Occipital lobe (tissue), 2 donors: ENCODE data around the gene SEC24B. TPM values are rescaled to one million over a fixed set of nuclear protein-coding genes. Genes with fewer than 3 reads are reported as not detected.
A peak's percentile ranks its signal among the peaks of the same experiment; 100 is the strongest.
"Not testable (repeated sequence)": the region's sequence is repeated elsewhere in the genome, so short reads cannot be mapped to it uniquely, and the experiment has no call there.

Experiments
- DNase-seq: peaks from one replicate; lab custom pipeline; 2025; lab: John Stamatoyannopoulos, UW
- total RNA-seq: library from RNA; depleted of rRNA; stranded (reverse); fragments of >200 nt; gene quantifications from one replicate; pipeline ENCODE4 v1.2.3, GENCODE V29; 2014

The SEC24B gene
- total RNA-seq, 1 donor from 2014 or later: 31.8 TPM

DNA sequence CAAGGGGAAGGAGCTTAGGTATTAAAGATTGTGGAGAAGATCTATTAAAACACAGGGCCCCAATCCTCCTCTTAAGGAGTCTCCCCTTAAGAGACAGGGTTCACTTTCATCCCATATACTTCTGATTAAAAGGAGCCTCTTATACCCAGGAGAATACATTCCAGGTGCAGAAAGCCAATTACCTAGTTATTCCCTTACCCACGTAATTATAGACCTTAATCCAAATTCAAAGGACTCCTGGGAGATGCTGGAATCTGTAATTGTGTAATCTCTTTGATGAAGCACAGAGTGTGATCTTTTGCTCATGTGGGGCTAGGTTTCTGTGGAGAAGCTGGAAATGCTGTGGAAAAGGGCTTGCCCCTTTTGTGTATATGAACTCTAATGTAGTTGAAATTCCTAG is 1.4 kb upstream of the SEC24B start:
- no peak for DNase-seq

DNA sequence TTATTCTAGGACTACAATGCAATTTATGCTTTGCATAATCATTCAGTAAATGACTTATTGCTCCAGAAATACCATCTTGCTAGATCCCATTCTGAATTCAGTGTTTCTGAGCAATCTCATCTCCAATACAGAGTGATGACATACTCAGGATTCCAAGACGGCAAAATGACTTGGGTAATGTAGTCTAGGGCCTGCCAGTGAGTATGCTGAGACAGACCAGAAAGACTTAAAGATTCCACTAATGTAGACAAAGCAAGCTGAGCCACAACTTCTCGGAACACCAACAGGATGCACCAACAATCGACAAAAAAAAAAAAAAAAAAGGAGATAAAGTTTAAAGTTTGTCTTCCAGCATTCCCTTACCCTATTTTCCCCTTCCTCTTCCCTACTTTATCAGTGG is 919 bp upstream of the SEC24B start:
- DNase-seq: no peak

DNA sequence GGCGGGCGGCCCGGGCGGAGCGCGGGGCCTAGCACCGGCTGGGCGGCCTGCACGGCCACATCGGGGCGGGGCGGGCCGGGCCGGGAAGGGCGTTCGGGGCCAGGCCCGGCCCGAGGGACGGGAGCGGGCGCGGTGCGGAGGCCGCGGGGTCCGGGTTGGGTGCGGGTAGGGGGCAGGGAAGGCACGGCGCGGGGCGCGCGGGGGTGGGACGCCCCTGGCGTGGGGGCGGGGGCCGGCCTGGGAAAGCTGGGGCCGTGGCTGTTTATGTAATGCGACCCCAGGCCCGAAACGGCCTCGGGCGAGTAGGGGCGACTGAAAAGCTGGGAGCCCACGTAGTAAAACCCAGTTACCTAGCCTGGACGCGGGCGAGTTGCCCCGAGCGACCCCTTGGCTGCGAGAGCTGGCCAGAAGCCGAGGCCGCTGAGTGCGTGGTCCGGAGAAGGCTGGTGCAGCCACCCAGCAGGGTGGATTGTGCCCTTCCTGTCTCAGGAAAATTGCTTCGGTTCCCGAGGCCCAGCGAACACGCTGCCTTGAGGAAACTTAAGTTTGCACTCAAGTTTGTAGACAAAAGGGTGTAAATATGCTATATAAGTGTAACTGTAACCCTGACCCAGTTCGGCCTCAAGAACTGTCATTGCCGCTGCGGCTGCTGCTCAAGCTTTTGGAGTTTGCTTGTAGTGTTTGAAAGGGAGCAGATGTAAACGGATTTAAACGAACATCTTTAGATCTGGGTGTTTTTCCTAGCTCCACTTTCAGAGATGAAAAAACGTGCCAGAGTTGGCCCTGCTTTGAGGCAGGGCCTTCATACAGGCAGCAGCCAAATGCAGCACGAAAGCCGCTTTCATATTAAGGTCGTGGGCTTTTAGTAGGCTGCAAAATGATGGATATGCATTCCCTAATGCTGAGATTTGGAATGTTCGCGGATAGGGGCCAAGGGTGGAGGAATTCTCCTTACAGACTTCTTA is 674 bp downstream of the SEC24B start:
- peak; percentile 5 for DNase-seq

DNA sequence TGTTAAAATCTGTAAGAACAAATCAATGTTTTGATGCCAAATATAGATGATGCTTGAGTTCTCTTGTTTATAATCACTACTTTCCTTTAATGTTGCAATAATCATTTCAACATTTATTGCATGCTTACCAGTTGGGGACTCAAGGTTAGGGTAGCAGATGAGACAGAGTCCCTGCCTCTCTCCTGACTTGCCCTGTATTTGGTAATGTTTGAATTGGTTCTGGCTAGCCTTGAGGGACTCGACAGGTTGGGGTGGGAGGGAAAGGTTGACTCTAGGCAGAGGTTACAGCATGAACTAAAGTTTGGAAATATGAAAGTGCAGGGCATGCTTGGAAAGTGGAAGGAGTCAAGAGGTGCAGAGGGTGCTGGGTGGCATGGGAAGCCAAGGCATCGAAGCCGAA is 2.0 kb downstream of the SEC24B start:
- DNase-seq: no peak

DNA sequence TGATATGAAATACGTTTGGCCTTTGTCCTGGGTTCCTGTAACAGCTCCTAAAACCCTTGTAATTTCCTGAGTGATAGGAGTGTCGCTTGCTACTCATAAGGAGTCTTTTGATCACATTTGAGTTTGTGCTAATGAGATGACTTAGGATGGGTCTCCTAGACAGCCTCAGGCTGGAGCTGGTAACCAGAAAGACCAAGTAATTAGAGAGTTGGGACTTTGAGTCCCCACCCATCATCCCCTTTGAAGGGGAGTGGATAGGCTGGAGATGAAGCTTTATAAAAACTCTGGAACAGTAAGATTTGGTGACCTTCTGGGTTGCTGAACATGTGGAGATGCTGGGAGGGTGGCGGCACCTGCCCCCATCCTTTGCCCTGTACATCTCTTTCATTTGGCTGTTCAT is 2.9 kb downstream of the SEC24B start:
- no peak for DNase-seq

DNA sequence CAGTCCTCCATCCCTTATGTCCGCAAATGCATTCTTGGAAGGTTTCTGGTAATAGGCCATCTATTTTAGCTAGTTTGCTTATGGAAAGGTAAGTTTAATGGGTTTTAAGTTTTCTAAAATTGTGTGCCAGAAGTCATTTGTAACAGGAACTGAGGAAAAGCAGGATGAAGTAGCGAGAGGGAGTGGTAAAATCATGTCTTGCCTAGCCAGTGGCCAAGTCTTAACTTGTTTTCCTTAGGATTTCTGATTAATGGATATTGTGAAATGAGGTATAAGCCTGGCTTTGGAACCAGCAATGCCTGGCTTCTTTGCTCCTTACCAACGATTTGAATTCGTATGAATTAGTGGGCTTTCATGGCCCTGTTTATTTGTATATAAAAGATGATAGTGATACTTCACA is 7.3 kb downstream of the SEC24B start:
- DNase-seq: no peak

DNA sequence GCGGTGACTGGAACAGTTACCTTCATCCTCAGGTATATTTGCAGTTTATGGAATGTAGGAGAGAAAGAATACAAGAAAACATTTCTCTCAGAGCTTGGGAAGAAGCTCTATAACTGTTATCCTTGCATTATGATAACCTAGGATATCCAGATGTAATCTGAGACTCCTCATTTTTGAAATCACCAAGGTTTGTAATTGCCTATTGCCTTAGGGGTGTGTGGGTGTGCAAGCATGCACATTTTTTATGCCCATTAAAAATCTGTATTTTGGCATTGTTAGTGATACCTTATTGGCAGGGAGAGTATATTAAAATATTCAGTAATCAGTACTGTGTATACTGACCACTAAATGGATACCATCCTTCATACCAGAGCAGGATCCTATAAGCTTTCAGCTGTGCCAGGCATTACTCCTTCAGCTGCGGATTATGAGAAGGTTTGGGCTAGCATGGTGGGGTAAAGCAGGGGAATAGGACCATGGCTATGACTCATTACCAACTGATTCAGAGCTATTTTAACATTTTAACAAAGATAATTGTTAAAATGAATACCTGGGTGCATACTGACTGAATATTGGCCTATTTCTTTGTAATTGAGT is 8.3 kb downstream of the SEC24B start:
- no peak for DNase-seq

DNA sequence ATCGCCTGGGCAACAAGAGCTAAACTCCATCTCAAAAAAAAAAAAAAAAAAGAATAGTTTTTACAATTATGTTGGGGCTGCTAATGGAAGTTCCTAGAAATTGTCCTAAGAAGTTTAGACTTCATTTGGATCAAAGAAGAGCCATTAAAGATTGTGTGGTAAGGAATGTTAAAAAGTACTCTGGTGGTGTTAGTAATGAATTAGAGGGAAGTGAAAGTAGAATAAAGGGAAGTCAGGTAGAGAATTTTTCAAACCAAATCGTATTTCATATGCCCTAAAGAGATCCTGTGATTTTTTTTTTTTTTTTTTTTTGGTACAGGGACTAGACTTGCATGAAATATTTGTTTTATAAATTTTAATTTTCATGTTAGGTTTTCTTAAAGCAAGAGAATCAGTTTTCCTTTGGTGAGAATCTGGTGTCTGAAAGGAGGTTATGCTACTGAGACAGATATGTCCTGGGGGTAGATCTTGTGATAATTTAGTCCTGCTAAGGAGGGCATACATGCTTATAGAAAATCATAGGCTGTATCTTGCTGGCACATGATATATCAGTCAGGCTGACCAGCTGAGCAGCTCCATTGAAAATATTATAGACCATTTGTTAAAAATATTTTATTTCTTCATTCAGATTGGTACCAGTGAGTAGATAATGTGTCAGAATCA is 10.7 kb downstream of the SEC24B start:
- DNase-seq: no peak

DNA sequence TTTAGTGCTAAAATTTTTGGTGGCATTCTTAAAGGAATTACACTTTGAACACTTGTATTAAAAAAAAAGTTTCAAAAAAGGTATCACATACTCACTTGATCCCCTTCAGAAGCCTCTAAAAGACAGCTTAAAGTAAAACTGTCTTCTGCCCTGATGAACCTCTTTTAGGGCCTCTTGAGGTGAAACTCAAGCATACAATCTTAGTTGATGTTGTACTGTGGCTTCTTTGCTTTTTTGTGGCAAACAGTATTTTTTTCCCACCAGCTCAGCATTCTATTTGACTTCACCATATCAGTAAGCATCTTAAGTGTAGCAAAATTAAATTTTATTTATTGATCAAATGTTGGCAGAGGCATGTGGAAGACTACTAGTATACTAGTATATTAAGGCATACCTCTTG is 13.7 kb downstream of the SEC24B start:
- no peak for DNase-seq

DNA sequence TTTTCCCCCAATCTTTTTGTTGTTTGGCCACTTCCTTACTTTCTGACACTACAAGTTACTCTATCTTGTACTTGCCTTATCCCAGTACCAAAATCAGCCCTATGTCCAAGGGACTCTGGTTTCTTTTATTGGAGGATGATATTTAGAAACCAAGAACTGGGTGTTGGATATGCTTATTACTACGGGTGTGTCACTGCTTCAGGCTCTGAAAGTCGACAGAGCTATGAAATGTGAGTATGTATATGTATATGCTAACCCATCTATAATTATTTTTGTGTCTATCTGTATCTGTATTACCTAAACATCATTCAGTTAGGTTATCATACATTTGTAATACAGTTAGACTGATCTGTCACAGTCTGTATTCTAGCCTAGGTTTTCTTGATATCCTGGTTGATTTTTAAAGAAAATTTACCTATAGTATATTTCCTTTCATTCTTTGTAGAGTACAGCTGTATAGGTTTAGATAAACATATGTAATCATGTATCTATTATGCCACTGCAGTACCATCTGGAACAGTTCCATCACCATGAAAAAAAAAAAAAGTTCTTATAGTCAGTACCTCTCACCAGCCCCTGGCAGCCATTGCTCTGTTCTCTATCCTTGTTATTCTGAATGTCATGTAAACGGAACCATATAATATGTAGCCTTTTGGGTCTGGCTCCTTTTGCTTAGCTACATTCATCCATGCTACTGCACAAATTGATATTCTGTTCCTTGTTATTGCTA is 18.1 kb downstream of the SEC24B start:
- no peak for DNase-seq

DNA sequence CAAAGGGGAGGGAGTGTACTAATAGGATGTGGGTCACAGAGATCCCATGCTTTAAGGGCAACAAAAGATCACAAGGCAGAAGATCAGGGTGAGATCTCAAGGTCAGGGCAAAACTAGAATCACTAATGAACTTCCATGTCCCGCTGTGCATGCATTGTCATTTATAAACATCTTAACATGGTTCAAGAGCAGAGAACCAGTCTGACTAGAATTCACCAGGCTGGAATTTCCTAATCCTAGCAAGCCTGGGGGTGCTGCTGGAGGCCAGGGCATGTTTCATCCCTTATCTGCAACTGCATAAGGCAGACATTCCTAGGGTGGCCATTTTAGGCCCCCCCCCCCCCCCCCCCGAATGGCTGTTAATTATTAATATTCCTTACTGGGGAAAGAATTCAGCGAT is 19.5 kb downstream of the SEC24B start:
- DNase-seq: not testable (repeated sequence)

DNA sequence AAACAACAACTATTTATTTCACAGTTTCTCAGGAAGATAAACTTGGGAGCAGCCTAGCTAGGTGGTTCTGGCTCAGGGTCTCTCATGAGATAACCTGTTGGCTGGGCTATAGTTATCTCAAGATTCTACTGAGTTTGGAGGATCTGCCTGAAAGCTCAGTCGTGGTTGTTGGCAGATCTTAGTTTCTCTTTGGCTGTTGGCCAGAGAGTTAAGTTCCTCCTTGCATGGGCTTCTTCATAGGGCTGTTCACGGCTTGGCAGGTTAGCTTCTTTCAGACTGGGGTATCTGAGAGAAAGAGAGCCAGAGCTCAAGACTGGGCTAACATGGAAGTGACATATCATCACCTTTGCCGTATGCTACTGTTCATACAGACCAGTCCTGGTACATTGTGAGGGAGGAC is 28.7 kb downstream of the SEC24B start:
- no peak for DNase-seq

DNA sequence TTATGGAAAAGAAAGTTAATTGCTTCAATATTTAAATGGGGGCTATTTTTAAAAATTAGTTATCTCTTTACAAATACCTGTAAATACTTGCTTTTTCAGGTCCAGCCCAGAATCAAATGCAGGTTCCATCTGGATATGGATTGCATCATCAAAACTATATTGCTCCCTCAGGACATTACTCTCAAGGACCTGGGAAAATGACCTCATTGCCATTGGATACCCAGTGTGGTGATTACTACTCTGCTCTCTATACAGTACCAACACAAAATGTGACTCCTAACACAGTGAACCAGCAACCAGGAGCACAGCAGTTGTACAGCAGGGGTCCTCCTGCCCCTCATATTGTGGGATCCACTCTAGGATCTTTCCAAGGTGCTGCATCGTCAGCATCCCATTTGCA is 29.2 kb downstream of the SEC24B start:
- no peak for DNase-seq

DNA sequence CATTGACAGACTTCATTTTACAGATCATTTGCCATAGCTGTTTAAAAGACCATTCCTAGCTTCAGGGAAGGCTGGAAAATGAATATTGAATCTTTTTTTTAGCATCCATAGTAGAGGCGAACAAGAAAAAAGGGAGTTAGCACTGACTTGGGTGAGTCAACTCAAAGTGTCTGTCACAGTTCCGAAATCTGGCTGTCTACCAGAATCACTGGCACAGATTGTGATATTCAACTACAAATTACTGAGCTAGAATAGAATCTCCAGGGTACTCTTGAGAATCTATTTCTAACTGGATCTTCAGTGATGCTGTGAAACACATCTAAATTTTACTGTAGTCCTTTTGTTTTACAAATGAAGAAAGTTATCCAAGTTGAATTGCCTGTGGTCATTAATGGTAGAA is 31.5 kb downstream of the SEC24B start:
- DNase-seq: peak; percentile 20

DNA sequence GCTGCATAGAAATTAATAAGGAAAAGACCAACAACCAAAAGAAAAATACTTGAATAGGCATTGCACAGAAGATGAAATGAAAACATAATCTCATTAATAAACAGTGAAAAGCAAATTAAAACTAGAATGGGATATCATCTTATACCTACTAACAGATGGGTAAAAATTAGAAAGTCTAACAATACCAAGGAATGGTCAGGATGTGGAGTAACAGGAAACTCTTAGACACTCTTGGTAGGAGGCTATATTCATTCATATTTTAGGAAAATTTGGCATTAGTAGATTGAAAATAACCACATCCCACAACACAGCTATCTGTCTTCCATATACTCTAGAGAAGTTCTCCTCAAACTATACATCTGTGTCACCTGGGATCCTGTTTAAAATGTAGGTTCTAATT is 36.3 kb downstream of the SEC24B start:
- no peak for DNase-seq

DNA sequence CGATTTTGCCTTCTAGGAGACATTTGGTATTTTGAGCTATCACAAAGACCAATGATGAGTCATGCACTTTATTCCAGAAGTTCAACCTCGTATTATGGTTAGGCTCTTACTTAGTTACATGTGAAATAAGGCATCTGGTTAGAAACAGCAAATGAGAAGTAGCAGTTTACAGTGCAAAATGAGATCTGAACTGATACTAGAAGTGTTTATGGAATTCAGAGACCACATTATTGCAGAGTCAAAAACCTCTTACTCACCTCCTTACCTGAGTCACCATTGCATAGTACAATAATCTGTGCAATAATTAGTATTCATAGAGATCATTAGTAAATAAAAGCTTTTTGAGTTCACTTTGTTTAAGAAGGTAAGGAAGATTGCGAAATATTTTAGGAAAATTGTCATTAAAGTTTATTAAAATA is 38.7 kb downstream of the SEC24B start:
- no peak for DNase-seq

DNA sequence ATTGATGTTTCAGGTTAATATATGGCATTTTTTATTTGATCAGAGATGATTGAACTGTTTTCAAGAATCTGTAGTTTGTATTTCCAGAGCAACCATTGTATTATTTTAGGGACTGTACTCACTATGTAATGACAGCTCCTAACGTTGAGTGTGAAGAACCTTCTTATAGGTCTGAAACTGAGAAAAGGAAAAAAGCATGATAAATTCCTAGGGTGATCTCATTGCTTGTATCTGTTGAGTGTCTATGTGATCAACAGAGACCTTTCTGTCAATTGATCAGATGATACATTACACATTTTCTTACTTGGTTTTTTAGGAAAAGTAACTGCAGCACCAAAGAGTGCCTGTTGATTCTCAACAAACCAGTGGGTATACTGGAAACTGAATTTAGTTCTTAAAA is 40.2 kb downstream of the SEC24B start:
- no peak for DNase-seq

DNA sequence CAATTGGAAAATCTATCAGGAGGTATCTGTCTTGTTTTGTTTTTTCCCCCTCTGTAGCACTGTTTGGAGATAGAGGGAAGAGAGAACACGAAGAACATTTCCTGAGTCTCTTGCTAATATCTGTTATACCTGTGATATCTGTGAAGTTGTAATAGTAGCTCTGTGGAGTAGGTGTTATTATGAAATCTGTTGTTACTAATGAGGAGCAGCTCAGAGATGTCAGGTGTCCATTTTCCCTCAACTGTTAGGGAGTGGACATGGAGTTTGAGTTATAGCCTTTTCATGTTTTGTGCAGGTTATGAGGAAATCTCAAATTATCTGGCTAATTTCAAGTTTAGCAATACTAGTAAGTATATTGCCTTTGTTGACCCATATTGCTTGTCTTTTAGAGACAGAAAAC is 52.4 kb downstream of the SEC24B start:
- no peak for DNase-seq

DNA sequence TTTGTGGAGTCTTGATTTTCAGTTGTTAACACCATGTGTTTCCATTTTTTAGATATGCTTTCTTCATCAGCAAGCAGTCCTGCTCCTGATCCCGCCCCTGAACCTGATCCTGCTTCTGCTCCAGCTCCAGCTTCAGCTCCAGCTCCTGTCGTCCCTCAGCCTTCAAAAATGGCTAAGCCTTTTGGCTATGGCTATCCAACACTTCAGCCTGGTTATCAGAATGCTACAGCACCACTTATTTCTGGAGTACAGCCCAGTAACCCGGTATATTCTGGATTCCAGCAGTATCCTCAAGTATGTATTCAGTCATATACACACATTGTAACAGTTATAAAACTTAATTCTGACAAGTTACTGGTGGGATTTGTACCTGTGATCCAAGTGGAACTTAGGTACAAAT is 60.9 kb downstream of the SEC24B start:
- no peak for DNase-seq

DNA sequence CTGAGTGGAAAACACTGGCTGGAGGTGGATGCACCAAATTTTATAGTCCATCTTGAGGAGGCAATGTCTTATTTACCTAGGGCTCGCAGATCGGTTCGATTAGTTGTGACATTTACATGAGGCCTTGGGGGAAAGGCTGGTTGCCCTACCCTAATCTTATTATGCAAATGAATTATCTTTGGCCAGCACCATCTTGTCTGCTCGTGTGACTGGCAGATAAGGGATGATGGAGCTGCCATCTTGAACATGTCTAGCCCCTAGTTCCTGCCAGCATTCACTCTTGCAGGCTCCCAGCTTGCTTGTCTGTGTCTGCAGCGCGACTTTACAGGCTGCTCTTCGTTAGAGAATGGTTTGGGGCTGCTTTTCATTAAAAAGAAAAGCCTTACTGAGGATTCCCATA is 61.9 kb downstream of the SEC24B start:
- DNase-seq: no peak

DNA sequence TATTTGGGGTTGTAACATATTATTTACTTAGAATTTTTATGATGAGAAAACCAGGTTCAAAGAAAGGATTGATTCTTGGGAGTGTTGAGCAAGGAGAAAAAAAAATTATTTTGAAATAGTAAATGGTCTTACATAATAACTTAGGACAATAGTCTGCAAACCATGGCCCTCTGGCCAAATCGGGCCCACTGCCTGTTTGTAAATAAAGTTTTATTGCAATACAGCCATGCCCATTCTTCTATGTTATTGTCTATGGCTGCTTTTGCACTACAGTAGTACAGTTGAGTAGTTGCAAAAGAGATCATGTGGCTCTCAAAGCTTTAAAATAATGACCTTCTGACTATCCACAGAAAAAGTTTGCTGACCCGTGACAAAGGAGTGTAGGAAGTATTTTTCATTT is 63.3 kb downstream of the SEC24B start:
- no peak for DNase-seq

DNA sequence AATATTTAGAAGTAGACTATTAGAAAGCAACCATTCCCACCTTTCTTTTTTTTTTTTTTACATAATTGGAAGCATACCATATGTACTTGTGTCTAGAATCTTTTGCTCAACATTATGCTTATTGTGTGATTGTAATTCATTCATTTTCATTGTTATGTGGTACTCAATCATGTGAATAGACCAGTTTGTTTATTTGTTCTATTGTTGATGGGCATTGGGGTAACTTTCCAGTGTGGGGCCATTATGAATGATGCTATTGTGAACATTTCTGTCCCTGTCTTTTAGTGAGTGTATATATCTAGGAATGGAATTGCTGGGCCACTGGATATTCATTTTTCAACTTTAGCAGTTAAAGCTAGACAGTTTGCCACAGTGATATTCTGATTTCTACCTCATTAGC is 63.9 kb downstream of the SEC24B start:
- DNase-seq: no peak
